Renal cortex interstitium (tissue), 11 donors: Measurements from ENCODE around the gene CNTNAP2. TPM values are rescaled to one million over a fixed set of nuclear protein-coding genes. Genes with fewer than 3 reads are reported as not detected.
"Not testable (repeated sequence)": the region's sequence is repeated elsewhere in the genome, so short reads cannot be mapped to it uniquely, and the experiment has no call there.

ENCODE experiments used
- DNase-seq, 11 donors: peaks; one replicate each; pipeline ENCODE4 v3.0.0-alpha.2; 2013; ENCODE audit warnings: low read depth in 9 of 11, low spot score in 4 of 11; ENCODE audit errors: extremely low read depth in 1 of 11
- polyA plus RNA-seq, 3 donors: library from polyadenylated mRNA; unstranded; fragments of 120-200 nt; gene quantifications; one replicate each; pipeline ENCODE4 v1.2.1, GENCODE V29; 2013; ENCODE audit not compliant: insufficient read length in 3 of 3

Gene CNTNAP2
- polyA plus RNA-seq, 3 donors: 25.6 to 29.3 (median 26.6) TPM

DNA sequence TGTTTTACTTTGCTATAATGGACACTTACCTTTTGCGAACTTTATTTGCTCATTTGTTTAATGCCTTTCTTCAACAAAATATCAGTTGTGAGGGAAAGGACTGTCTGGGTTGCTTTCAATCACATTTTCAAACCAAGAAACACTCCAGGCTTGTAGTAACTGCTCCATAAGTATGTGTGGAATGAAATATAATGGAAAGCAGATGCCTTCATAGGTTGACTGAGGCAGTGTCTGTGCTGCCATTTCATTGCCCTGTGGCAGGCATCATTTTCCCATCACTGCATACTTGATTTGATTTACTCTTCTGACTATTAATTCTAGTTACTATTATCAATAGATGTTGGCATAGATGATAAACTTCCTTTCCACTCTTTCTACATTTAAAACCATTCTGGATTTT lies 762.3 kb downstream of the CNTNAP2 start:
- no peak for DNase-seq

DNA sequence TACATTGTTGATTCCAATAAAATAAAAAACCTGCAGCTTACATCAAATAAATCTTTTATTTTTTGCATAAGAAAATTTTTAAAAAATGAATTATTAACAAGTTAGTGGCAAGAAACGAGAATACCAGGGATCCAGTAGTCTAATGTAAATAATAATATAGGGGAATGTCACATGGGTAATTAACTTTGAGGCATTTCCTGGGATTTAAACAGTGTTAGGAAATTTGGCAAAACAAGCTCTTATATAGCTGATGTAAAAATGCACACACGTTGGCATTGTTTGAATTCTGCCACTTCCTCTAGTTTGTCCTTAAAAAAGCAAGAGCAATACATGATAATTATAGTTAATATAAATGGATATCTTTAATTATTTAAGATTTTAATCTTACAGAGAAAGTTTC lies 768.6 kb downstream of the CNTNAP2 start:
- peak in 1 of 11 donors; percentile 34 for DNase-seq

GRCh38 chr7:146889806-146890555 lies 773.4 kb downstream of the CNTNAP2 start:
- DNase-seq: no peak

DNA sequence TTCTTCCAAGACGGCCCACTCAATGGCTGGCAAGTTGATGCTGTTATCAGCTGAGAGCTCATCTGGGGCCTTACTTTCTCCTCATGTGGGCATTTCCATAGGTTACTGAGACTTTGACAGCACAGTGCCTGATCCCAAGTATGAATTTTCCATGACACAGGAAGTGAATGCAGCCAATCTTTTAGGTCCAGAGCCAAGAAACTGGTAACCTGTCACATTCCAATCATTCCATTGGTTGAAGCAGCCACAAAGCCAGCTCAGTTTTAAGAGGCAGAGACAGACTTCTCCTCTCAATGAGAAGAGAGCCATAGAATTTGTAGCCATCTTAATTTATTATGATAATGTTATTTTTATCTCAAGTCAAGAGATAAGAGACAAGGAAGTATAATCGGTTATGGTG lies 775.5 kb downstream of the CNTNAP2 start:
- no peak for DNase-seq

GRCh38 chr7:146894927-146895326 lies 778.3 kb downstream of the CNTNAP2 start:
- DNase-seq: no peak

DNA sequence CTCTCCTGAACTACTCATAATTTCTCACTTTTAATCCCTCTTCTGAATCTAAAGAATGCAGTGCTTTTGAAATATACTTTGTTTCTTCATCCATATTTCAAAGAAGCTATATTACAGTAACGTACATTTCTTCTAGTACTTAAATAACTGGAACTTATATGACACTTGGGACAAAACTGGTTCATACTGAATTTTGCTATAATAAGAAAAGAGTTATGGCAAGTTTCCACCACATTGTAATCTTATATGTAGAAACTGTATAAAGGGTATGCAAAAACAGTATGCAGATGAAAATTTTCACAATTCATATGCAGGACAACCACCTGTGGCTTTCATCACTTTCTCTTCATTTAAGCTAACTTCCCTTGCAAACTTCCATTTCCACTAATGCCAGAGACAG lies 785.7 kb downstream of the CNTNAP2 start:
- DNase-seq: no peak

DNA sequence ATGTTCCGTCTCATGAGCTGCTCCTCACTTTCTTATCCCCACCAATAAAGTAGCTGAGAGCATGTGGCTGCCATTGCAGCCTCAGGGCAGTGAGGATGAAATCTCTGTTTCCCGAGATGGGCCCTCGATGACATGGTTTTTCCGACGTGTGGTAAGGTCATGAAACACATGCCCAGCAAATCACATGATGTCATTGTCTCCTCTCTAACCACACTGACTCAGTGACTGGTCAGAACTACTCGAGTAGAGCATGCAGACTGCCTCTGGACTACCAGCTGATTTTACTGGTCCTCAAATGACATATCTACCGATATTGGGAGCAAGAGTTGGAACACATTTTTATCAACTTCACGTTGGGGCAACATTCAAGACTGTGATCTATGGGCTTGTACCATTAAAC lies 786.1 kb downstream of the CNTNAP2 start:
- no peak for DNase-seq

DNA sequence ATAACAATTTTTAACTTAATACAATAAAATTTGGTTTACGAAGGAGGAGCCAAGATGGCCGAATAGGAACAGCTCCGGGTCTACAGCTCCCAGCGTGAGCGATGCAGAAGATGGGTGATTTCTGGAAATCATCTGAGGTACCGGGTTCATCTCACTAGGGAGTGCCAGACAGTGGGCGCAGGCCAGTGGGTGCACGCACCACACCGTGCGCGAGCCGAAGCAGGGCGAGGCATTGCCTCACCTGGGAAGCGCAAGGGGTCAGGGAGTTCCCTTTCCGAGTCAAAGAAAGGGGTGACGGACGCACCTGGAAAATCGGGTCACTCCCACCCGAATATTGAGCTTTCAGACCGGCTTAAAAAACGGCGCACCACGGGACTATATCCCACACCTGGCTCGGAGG lies 789.1 kb downstream of the CNTNAP2 start:
- DNase-seq: not testable (repeated sequence)

- no peak for DNase-seq
Observed at GRCh38 chr7:146922782-146923181, 806.2 kb downstream of the CNTNAP2 start.

GRCh38 chr7:146926841-146927240 lies 810.2 kb downstream of the CNTNAP2 start:
- DNase-seq: peak in 1 of 11 donors; percentile 6

DNA sequence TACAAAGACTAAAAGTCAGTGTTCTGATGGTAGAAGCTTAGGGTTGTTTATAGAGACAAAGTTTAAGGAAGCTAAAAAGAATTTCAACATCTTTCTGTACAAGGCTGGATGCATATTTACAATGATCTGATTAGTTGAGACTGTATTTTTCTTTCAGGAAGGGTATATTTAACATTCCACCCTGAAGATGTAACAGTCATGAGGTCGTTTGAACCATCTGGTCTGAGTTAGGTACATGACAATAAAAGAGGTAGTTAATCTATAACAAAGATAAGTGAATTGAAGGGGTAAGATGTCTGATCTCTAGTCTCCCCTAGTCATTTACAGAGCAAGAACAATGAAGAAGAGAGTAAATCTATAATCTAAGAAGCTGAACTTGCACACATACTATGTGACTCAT lies 821.2 kb downstream of the CNTNAP2 start:
- DNase-seq: no peak

GRCh38 chr7:146943483-146943882 lies 826.9 kb downstream of the CNTNAP2 start:
- DNase-seq: no peak

DNA sequence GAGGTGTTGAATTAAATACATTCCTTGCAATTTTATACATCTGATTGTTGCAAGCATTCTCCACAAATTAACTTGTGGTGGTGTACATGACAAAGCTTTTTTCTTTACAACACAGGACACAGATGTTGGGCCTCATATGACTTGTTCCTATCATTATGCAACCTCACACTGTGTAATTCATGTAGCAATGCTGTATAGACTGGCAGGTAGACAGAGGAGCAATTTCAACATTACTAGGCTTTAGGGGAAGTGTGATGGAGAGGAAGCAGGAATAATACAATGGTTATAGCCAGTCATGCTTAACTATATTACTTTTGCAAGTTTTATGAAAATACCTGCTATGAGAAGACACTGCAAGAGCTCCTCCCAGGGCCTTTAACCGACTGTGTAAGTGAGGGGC lies 832.1 kb downstream of the CNTNAP2 start:
- no peak for DNase-seq

- DNase-seq: no peak
Observed at GRCh38 chr7:146956321-146956720, 839.7 kb downstream of the CNTNAP2 start.

DNA sequence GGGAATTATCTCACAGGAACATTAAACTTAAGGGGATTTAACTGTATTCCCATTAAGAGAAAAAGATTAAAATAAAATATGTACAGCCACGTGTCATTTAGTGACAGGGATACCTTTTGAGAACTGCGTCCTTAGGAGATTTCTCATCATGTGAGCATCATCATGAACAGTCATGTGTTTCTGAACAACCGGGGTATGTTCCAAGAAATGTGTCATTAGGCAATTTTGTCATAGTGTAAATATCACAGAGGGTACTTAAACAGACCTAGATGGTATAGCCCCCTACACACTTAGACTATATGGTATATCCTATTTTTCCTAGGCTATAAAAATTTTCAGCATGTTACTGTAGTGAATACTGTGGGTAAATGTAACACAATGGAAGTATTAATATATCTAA lies 840.3 kb downstream of the CNTNAP2 start:
- DNase-seq: no peak

DNA sequence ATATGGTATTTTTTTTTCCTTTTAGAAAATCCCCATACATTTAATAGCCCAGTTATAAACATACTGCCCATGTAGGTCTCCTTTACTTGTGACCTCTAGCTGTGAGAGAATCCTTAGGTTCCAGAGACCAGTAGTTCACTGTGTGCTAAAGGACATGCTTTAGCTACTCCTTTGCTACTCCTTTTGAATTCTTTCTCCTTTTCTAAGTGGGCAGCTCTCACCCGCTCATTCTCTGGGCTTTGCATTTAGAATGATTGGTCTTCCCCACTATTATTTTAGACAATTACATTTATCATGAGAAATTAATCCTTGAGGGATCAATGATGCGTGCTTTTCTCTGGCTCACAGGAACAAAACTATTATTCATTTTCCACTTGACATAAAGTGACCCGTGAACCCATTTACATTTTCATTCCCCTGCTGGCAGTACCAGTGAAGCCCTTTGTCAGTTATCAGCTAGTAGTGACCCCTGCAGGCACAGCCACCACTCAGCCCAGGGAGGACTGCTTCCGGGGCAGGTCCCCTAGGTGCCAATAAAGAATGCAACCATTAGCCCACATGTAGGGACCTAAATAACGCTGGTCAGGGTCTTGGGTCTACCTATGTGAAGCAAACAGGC lies 844.3 kb downstream of the CNTNAP2 start:
- DNase-seq: no peak

DNA sequence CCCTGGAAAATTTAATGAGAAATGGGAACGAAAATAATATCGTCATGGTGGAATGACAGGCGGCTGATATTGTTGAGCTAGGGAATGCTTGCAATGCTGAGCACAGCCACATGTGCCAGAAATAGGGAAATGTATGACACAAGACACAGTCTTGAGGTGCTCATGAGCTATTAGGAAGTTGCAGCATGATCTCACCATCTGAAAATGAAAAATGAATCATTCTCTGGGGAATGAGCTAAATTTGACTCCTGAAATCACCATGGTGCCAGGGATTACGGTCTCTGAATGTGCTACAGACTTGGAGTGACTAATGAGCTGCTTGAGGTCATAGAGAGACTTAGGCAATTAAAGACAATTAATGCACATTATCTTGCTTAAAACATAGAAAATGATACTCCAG lies 845.0 kb downstream of the CNTNAP2 start:
- no peak for DNase-seq

GRCh38 chr7:146966274-146966673 lies 849.7 kb downstream of the CNTNAP2 start:
- DNase-seq: no peak

DNA sequence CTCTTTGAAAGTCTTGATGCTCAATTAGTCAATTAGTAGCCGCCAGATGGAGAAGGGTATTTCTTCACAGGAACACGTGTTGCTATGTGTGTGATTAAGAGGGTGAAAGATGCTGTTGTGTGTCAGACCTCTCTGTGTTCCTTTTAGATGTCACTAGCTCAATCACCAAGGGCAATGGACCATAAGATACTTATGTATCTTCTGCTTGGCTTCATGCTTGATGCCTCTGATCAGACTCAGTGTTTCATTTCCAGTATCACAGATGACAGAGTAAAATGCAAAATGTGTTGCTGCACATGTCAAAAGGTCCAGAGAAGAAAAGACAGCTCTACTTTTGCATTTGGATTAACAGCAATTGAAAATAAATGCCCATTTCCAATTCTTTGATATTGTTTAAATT lies 865.9 kb downstream of the CNTNAP2 start:
- DNase-seq: no peak

- DNase-seq: no peak
Observed at GRCh38 chr7:146991596-146991995, 875.0 kb downstream of the CNTNAP2 start.

DNA sequence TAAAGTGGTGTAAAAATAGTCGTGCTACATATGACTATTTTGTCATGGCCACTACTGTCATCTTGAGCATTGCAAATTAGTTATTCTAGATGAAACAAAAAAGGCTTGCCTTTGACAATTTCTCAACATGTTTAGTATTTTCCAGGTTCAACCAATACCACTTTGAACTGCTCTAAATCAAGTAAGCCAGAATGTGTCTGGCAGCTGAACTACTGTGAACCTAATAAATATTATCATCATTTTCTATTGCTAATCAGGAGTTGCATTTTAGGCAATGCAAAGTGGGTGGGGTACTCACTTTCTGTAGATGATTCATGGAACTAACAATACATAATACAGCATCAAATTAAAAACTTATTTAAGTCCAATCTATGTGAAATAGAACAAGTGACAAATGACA lies 877.2 kb downstream of the CNTNAP2 start:
- DNase-seq: no peak
